HG03280 (cell line): ENCODE data around the gene ESCO1.
"Not testable (repeated sequence)": the region's sequence is repeated elsewhere in the genome, so short reads cannot be mapped to it uniquely, and the experiment has no call there.

Experiments used
- ATAC-seq: cut with Tn5 transposase; IDR thresholded peaks from one replicate; pipeline ENCODE4 v1.9.1; 2021; ENCODE audit warnings: mild to moderate bottlenecking, moderate library complexity; ENCODE audit not compliant: unreplicated experiment

The ESCO1 gene

GRCh38 chr18:21600526-21601410 lies at the start of gene ESCO1:
Gene ESCO1 (minus strand): TSS chr18:21600704. CDS start chr18:21574843, 25,861 bp downstream.
- peak; percentile 84 for ATAC-seq

GRCh38 chr18:21640375-21640774 lies 39.9 kb upstream of the ESCO1 start:
- not testable (repeated sequence) for ATAC-seq

GRCh38 chr18:21638822-21639221 lies 38.3 kb upstream of the ESCO1 start:
- ATAC-seq = no peak

- no peak for ATAC-seq
These were observed 36.3 kb upstream of the ESCO1 start for GRCh38 chr18:21636769-21637168.

GRCh38 chr18:21634588-21635199 lies 34.2 kb upstream of the ESCO1 start:
- no peak for ATAC-seq

- ATAC-seq = no peak
These were observed 31.9 kb upstream of the ESCO1 start for GRCh38 chr18:21632393-21632792.

- ATAC-seq = peak; percentile 98
These were observed 28.8 kb upstream of the ESCO1 start for GRCh38 chr18:21629089-21629832.

GRCh38 chr18:21621640-21622039 lies 21.1 kb upstream of the ESCO1 start:
- ATAC-seq = not testable (repeated sequence)

- ATAC-seq = peak; percentile 98
These were observed 11.9 kb upstream of the ESCO1 start, which contains the start of gene SNRPD1 for GRCh38 chr18:21612125-21613039. Gene SNRPD1 (plus strand): TSS chr18:21612314. CDS start chr18:21612430, 116 bp downstream.

- ATAC-seq = not testable (repeated sequence)
These were observed 11.1 kb upstream of the ESCO1 start for GRCh38 chr18:21611401-21612124.

- ATAC-seq = no peak
These were observed 4.7 kb upstream of the ESCO1 start for GRCh38 chr18:21605213-21605612.

GRCh38 chr18:21604671-21605070 lies 4.2 kb upstream of the ESCO1 start:
- no peak for ATAC-seq

GRCh38 chr18:21602299-21602587 lies 1.7 kb upstream of the ESCO1 start:
- ATAC-seq = no peak

GRCh38 chr18:21599585-21600525 lies 649 bp downstream of the ESCO1 start:
- peak; percentile 40 for ATAC-seq

- no peak for ATAC-seq
These were observed 1.5 kb downstream of the ESCO1 start for GRCh38 chr18:21598726-21599584.

- no peak for ATAC-seq
These were observed 2.9 kb downstream of the ESCO1 start for GRCh38 chr18:21597620-21598019.

GRCh38 chr18:21593540-21594257 lies 6.8 kb downstream of the ESCO1 start:
- no peak for ATAC-seq
